AML-193 (cell line): Measurements from ENCODE around the gene NT5M.

Source experiments
- DNase-seq, 2 experiments: peaks; one replicate each; lab custom pipeline; 2025; lab: John Stamatoyannopoulos, UW

Gene NT5M

DNA sequence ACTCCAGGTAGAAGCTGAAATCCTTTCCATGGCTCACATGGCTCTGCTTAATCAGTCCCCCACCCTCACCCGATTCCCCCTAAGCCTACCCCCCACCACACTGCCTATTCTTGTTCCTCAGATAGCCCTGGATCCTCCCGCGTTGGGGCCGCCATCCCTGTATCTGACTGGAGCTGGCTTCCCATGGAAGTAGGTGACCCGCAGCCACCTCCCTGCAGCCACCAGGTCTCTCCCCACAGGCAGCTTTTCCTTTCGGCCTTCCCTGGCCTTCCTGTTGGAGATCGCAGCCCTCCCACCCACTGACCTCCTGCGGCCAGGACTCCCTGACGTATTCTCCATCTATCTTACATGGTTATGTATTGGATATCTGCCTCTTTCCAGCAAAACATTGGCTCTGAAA, 91.3 kb downstream of the NT5M start:
- no peak for DNase-seq

DNA sequence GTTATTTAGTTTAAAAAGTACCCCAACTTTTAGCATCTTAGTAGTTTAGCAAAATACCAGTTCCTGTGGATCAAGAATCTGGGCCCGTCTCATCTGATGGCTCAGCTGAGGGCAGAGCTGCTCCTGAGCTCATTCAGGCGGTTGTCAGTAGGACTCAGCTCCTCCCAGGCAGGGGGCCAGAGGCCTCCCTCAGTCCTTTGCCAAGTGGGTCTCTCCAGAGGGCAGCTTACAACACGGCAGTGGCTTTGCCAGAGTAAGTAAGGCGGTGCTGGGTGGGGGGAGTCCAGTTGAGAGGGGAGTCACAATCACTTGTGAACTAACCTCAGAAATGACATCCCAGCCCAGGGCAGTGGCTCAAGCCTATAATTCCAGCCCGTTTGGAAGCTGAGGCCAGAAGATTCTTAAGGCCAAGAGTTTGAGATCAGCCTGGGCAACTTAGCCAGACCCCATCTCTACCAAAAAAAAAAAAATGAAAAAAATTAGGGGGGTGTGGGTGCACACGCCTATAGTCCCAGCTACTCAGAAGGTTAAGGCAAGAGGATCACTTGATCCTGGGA, 92.2 kb downstream of the NT5M start:
- DNase-seq: no peak

DNA sequence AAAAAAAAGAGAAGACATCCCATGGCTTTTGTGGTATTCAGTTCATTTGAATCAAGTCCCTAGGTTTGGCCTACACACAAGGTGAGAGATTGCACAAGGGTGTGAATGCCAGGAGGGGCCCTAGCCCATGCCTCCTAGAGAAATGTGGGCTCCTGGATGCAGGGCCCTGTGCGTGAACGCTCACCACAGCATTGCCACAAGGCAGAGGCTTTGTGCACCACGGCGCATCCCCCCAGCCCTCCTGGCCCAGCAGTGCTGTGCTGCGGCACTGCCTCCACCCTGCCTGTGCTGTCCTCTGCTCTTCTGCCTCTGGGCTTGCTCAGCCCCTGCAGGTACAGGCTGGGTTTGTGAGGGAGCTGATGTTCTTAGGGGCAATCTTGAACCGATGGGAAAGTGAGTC, 92.7 kb downstream of the NT5M start:
- DNase-seq: no peak
